GM20000 (cell line): ENCODE measurements around the gene ZGPAT.
"Not testable (repeated sequence)": the region's sequence is repeated elsewhere in the genome, so short reads cannot be mapped to it uniquely, and the experiment has no call there.

Source experiments
- DNase-seq: peaks from one replicate; pipeline ENCODE4 v3.0.0; 2012; ENCODE audit warnings: low spot score
- TF ChIP-seq, protein P1 (sequence below): IDR thresholded peaks from 2 replicates; pipeline ENCODE4 v1.5.1; 2012; ENCODE audit warnings: mild to moderate bottlenecking, control low read depth; ENCODE audit errors: extremely low read depth, missing control alignments

The ZGPAT gene

DNA sequence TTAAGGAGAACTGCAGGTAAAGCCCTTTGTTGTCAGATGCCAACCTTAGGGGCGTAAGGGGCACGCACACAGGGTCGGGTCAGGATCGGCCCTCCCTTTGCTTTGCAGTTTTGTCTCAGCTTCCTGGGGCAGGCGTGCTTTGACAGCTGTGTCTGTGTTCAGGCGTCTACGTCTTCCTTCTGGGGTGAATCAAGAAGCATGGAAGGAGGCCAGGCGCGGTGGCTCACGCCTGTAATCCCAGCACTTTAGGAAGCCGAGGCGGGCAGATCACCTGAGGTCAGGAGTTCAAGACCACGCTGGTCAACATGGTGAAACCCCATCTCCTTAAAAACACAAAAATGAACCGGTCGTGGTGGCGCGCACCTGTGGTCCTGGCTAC is 1.3 kb downstream of the ZGPAT start:
- no peak for DNase-seq
- TF ChIP-seq, protein P1, sequence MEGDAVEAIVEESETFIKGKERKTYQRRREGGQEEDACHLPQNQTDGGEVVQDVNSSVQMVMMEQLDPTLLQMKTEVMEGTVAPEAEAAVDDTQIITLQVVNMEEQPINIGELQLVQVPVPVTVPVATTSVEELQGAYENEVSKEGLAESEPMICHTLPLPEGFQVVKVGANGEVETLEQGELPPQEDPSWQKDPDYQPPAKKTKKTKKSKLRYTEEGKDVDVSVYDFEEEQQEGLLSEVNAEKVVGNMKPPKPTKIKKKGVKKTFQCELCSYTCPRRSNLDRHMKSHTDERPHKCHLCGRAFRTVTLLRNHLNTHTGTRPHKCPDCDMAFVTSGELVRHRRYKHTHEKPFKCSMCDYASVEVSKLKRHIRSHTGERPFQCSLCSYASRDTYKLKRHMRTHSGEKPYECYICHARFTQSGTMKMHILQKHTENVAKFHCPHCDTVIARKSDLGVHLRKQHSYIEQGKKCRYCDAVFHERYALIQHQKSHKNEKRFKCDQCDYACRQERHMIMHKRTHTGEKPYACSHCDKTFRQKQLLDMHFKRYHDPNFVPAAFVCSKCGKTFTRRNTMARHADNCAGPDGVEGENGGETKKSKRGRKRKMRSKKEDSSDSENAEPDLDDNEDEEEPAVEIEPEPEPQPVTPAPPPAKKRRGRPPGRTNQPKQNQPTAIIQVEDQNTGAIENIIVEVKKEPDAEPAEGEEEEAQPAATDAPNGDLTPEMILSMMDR, result no peak

DNA sequence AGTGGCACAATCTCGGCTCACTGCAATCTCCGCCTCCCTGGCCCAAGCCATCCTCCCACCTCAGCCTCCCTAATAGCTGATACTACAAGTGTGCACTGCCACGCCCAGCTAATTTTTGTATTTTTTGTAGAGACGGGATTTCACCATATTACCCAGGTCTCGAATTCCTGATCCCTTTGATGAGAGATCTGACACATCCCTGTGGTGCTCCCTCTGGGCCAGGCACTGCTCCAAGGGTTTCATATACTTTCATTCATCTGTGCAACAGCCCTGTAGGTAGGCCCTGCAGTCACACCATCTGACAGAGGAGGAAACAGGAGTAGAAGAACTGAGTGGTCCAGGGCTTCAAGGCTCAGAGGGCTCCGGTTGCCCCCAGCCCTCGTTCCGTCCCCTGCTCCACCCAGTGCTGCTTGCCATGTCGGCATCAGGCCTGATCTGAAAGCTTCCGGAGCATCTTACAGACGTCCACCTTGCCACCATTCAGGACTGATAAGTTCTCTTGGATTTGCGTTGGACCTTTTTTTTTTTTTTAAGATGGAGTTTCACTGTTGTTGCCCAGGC is 3.3 kb downstream of the ZGPAT start:
- TF ChIP-seq, protein P1, result no peak
- no peak for DNase-seq

DNA sequence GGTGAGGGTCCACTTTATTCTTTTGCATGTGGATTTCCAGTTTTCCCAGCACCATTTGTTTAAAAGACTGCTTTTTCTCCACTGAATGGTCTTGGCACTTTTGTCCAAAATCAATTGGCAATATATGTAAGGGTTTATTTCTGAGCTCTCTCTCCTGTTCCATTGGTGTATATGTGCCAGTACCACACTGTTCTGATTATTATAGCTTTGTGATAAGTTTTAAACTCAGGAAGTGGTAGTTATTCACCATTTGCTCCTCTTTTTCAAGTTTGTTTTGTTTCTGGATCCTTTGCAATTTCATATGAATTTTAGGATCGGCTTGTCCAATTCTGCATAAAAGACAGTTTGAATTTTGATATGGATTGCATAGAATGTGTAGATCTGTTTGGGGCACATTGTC is 4.4 kb downstream of the ZGPAT start:
- DNase-seq, result no peak
- TF ChIP-seq, protein P1, result no peak

DNA sequence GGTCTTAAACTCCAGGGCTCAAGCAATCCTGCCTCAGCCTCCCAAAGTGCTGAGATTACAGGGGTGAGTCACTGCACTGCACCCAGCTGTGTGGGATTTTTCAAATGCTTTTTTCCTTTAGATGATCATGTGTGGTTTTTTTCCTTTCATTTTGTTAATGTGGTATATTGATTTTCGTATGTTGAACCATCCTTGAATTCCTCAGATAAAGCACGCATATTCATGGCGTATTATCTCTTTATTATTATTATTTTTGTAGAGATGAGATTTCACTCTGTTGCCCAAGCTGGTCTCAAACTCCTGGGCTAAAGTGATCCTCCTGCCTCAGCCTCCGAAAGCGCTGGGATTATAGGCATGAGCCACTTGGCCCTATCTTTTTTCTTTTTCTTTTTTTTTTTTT is 7.0 kb downstream of the ZGPAT start:
- no peak for DNase-seq

DNA sequence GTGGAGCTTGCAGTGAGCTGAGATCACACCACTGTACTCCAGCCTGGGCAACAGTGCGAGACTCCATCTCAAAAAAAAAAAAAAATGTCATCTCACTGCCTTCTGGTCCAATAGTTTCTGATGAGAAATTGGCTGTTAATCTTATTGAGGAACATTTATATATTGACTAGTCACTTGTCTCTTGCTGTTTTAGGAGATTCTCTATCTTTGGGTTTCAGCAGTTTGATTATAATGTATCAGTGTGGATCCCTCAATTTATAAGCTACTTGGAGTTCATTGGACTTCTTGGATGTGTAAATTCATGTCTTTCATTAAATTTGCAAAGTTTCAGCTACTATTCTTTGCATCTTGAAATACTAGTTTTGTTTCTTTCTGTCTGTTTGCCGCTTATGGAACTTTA is 11.2 kb downstream of the ZGPAT start:
- TF ChIP-seq, protein P1, result no peak
- DNase-seq, result no peak

More for the DNA sequence above, 7.0 kb downstream of the ZGPAT start:
- TF ChIP-seq, protein P1, result no peak

DNA sequence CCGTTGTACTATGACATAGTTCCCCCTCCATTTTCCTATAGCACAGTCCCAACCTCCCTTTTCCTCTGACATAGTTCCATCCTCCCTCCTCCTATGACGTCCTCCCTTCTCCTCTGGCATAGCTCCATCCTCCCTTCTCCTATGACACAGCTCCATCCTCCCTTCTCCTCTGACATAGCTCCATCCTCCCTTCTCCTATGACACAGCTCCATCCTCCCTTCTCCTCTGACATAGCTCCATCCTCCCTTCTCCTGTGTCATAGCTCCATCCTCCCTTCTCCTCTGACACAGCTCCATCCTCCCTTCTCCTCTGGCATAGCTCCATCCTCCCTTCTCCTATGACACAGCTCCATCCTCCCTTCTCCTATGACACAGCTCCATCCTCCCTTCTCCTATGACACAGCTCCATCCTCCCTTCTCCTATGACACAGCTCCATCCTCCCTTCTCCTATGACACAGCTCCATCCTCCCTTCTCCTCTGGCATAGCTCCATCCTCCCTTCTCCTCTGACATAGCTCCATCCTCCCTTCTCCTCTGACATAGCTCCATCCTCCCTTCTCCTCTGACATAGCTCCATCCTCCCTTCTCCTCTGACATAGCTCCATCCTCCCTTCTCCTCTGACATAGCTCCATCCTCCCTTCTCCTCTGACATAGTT is 15.3 kb downstream of the ZGPAT start:
- not testable (repeated sequence) for DNase-seq

DNA sequence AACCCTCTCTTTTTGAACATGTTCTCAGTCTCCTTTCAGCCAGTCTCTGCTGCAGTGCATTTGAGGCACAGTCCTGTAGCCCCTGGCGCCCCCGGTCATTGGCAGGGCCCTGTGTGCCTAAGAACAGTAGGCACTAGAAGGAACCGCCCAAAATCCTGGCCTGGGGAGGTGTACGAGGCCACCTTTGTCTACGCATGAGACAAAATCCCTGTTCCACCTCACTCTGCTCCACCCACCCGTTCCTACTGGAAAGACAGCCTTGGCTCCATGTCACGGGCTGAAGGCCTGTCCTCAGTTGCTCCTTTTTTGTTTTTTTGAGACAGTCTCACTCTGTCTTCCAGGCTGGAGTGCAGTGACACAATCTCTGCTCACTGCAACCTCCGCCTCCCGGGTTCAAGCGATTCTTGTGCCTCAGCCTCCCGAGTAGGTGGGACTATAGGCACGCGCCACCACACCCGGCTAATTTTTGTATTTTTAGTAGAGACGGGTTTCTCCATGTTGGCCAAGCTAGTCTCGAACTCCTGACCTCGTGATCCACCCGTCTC is 22.4 kb downstream of the ZGPAT start:
- DNase-seq, result not testable (repeated sequence)

DNA sequence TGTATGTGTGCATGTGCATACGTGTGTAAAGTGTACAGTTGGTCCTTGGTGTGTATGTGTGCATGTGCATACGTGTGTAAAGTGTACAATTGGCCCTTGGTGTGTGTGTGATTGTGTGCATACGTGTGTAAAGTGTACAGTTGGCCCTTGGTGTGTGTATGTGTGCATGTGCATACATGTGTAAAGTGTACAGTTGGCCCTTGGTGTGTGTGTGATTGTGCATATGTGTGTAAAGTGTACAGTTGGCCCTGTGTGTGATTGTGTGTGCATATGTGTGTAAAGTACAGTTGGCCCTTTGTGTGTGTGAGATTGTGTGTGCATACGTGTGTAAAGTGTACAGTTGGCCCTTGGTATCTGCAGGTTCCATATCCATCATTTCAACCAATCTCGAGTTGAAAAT is 23.6 kb downstream of the ZGPAT start:
- DNase-seq, result no peak
- TF ChIP-seq, protein P1, result no peak
